B cell (primary cell): Measurements from ENCODE around the gene SARS2. TPM values are rescaled to one million over a fixed set of nuclear protein-coding genes. Genes with fewer than 3 reads are reported as not detected.

ENCODE experiments used
- ATAC-seq: fragments of 200-7000 bp; cut with Tn5 transposase; one replicate; pipeline ENCODE4 v1.10.0; 2021; ENCODE audit warnings: low read depth, mild to moderate bottlenecking, moderate number of reproducible peaks, moderate library complexity
- CTCF ChIA-PET: fragments of 350-600 bp; sonication (Branson Sonifier 250); formaldehyde crosslinking; loops from one replicate; lab custom pipeline; 2021; ENCODE audit warnings: antibody characterized with exemption, inconsistent platforms; lab: Charles Lee
- POLR2A ChIA-PET: fragments of 350-600 bp; sonication (Branson Sonifier 250); formaldehyde crosslinking; loops from one replicate; lab custom pipeline; 2021; ENCODE audit warnings: antibody characterized with exemption; lab: Charles Lee
- DNase-seq: peaks from one replicate; pipeline ENCODE4 v3.0.0; 2013
- H2AFZ ChIP-seq: 2 replicates; pipeline ENCODE4 v1.6.1; 2012; ENCODE audit warnings: mild to moderate bottlenecking, low read depth, low read length; ENCODE audit not compliant: insufficient read depth, poor library complexity, severe bottlenecking
- H3K27ac ChIP-seq, 2 donors: 1 replicate in 1 of 2; 2 replicates in 1 of 2; pipeline ENCODE4 v1.5.1; 2012 to 2013; ENCODE audit warnings: low read length in 2 of 2, mild to moderate bottlenecking in 2 of 2, moderate library complexity in 1 of 2
- H3K27me3 ChIP-seq, 4 experiments: fragments of 200-600 bp in 1 of 4; sonication (generic) in 1 of 4; replicated peaks in 1 of 4; 1 replicate in 2 of 4; 2 replicates in 2 of 4; pipeline versions ENCODE4 v1.6.1 to v1.7.0; 2013 to 2016; ENCODE audit warnings: low read length in 3 of 4, mild to moderate bottlenecking in 2 of 4, mixed read lengths in 1 of 4, moderate library complexity in 1 of 4; ENCODE audit not compliant: insufficient read depth in 4 of 4, control insufficient read depth in 3 of 4; ENCODE audit errors: control extremely low read depth in 1 of 4
- H3K36me3 ChIP-seq, 2 experiments: replicated peaks in 1 of 2; 1 replicate in 1 of 2; 2 replicates in 1 of 2; pipeline versions ENCODE4 v1.6.1 to v1.7.1; 2013; ENCODE audit warnings: low read length in 1 of 2; ENCODE audit not compliant: insufficient read depth in 2 of 2, control insufficient read depth in 1 of 2; ENCODE audit errors: control extremely low read depth in 1 of 2, extremely low read depth in 1 of 2
- H3K4me1 ChIP-seq, 2 donors: fragments of 200-600 bp in 1 of 2; sonication (generic) in 1 of 2; 1 replicate in 1 of 2; 2 replicates in 1 of 2; pipeline versions ENCODE4 v1.5.1 to v1.6.1; 2013 to 2017; ENCODE audit warnings: low read length in 2 of 2; ENCODE audit not compliant: control insufficient read depth in 2 of 2, insufficient read depth in 2 of 2
- H3K4me2 ChIP-seq: replicated peaks from 2 replicates; pipeline ENCODE3; 2012; ENCODE audit warnings: mild to moderate bottlenecking, low read depth, low read length; ENCODE audit not compliant: poor library complexity, severe bottlenecking
- H3K4me3 ChIP-seq, 5 experiments: fragments of 200-600 bp in 1 of 5; sonication (generic) in 1 of 5; 1 replicate in 3 of 5; 2 replicates in 2 of 5; pipeline versions ENCODE4 v1.5.1 to v1.7.0; 2011 to 2016; ENCODE audit warnings: low read length in 4 of 5, mild to moderate bottlenecking in 4 of 5, low read depth in 2 of 5, control low read depth in 1 of 5, moderate library complexity in 1 of 5; ENCODE audit not compliant: insufficient read depth in 1 of 5; ENCODE audit errors: control extremely low read depth in 1 of 5, extremely low read depth in 1 of 5
- H3K79me2 ChIP-seq: fragments of 200-600 bp; sonication (generic); one replicate; pipeline ENCODE4 v1.6.0; 2016; ENCODE audit warnings: low read length; ENCODE audit not compliant: control insufficient read depth, insufficient read depth
- H3K9ac ChIP-seq: fragments of 200-600 bp; sonication (generic); 2 replicates; pipeline ENCODE4 v1.6.1; 2017; ENCODE audit warnings: mild to moderate bottlenecking, low read length, moderate library complexity
- H3K9me3 ChIP-seq, 3 donors: one replicate each; pipeline versions ENCODE4 v1.6.1 to v1.7.1; 2013; ENCODE audit warnings: low read length in 2 of 3; ENCODE audit not compliant: control insufficient read depth in 2 of 3, insufficient read depth in 1 of 3; ENCODE audit errors: control extremely low read depth in 1 of 3
- H4K20me1 ChIP-seq: 2 replicates; pipeline ENCODE4 v1.6.0; 2012; ENCODE audit warnings: mild to moderate bottlenecking, low read length; ENCODE audit not compliant: insufficient read depth, control insufficient read depth, poor library complexity, severe bottlenecking
- H3K27ac Mint-ChIP-seq: one replicate; pipeline ENCODE4 v1.8.0; 2021; ENCODE audit warnings: mixed read lengths
- H3K27me3 Mint-ChIP-seq: one replicate; pipeline ENCODE4 v1.8.0; 2021; ENCODE audit warnings: mixed read lengths
- H3K4me1 Mint-ChIP-seq: one replicate; pipeline ENCODE4 v1.8.0; 2021; ENCODE audit warnings: mixed read lengths
- H3K4me3 Mint-ChIP-seq: one replicate; pipeline ENCODE4 v1.8.0; 2021; ENCODE audit warnings: mixed read lengths
- H3K9me3 Mint-ChIP-seq: one replicate; pipeline ENCODE4 v1.8.0; 2022; ENCODE audit warnings: mixed read lengths; ENCODE audit not compliant: insufficient read depth
- CTCF ChIP-seq: fragments of 200-600 bp; IDR thresholded peaks from one replicate; pipeline ENCODE4 v1.8.0; 2022; ENCODE audit warnings: antibody characterized with exemption, mild to moderate bottlenecking
- EZH2 ChIP-seq: IDR thresholded peaks from 2 replicates; pipeline ENCODE4 v1.6.1; 2012; ENCODE audit warnings: borderline replicate concordance, low read depth, mild to moderate bottlenecking, moderate library complexity, low read length; ENCODE audit not compliant: insufficient read depth, poor library complexity, severe bottlenecking
- WGBS: methylation state at CpG from one replicate; pipeline ENCODE4 v1.1.5; 2013; ENCODE audit warnings: missing lambda C conversion rate; ENCODE audit not compliant: insufficient coverage; 5-methylcytosine and 5-hydroxymethylcytosine counted together
- intact Hi-C: fragments of 100-400 bp; cut with micrococcal nuclease; formaldehyde crosslinking; loops from one replicate; pipeline ENCODE4 v1.10.0; 2022
- polyA plus RNA-seq: library from polyadenylated mRNA; depleted of rRNA; stranded (reverse); fragments of >200 nt; gene quantifications from 2 replicates; pipeline ENCODE4 v1.2.3, GENCODE V29; 2012
- total RNA-seq, 2 donors: library from RNA; stranded (reverse); fragments of 120-200 nt in 1 of 2; gene quantifications; 1 replicate in 1 of 2; 2 replicates in 1 of 2; pipeline versions ENCODE4 v1.2.3 to v1.2.4, GENCODE V29; 2013 to 2022

SARS2 gene
- total and polyA plus RNA-seq, 2 donors (not counting 1 experiment from before 2014, with no cell fraction given) = 38.1 to 65.9 TPM

DNA sequence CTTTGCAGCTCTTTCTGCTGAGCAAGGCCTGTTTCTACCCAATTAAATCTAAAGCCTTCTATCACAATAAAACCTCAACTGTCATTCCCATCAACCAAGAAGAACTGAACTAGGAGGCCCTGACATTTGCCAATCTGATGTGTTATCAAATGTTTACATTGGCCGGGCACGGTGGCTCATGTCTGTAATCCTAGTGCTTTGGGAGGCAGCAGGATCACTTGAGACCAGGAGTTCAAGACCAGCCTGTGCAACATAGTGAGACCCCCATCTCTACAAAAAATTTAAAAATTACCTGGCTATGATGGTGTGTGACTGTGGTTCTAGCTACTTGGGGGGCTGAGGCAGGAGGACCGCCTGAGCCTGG, 47.7 kb upstream of the SARS2 start:
- no peaks in the 10 kb centered on the region for H3K79me2 ChIP-seq
- H3K4me3 Mint-ChIP-seq = no peak overlapping the region
- peaks cover 0 to 3% of the 10 kb centered on the region in 2 donors for H3K4me1 ChIP-seq
- WGBS = no CpG with 5 or more reads among the region's 3 CpGs
- H3K27me3 Mint-ChIP-seq = peaks cover 40% of the 10 kb centered on the region
- DNase-seq (no peak), ATAC-seq (no peak)
- no peak overlapping the region for H2AFZ ChIP-seq
- no peak overlapping the region for H3K27ac ChIP-seq
- H3K4me1 Mint-ChIP-seq = peaks cover 12% of the 10 kb centered on the region
- H3K4me3 ChIP-seq = no peak overlapping the region
- H3K27me3 ChIP-seq = peaks cover 0 to 19% (median 12%) of the 10 kb centered on the region in 4 experiments
- no peaks in the 10 kb centered on the region for H3K36me3 ChIP-seq
- H3K4me2 ChIP-seq = no peak overlapping the region
- no peaks in the 10 kb centered on the region for H4K20me1 ChIP-seq
- H3K9ac ChIP-seq = no peak overlapping the region
- CTCF ChIA-PET = no interaction called here
- TF ChIP-seq EZH2 (no peak), CTCF (no peak)
- no peak overlapping the region for H3K27ac Mint-ChIP-seq
- intact Hi-C loops = no loop called here
- peaks cover 0 to 26% (median 8%) of the 10 kb centered on the region in 3 donors for H3K9me3 ChIP-seq
- POLR2A ChIA-PET = no interaction called here
- peaks cover 5% of the 10 kb centered on the region for H3K9me3 Mint-ChIP-seq

DNA sequence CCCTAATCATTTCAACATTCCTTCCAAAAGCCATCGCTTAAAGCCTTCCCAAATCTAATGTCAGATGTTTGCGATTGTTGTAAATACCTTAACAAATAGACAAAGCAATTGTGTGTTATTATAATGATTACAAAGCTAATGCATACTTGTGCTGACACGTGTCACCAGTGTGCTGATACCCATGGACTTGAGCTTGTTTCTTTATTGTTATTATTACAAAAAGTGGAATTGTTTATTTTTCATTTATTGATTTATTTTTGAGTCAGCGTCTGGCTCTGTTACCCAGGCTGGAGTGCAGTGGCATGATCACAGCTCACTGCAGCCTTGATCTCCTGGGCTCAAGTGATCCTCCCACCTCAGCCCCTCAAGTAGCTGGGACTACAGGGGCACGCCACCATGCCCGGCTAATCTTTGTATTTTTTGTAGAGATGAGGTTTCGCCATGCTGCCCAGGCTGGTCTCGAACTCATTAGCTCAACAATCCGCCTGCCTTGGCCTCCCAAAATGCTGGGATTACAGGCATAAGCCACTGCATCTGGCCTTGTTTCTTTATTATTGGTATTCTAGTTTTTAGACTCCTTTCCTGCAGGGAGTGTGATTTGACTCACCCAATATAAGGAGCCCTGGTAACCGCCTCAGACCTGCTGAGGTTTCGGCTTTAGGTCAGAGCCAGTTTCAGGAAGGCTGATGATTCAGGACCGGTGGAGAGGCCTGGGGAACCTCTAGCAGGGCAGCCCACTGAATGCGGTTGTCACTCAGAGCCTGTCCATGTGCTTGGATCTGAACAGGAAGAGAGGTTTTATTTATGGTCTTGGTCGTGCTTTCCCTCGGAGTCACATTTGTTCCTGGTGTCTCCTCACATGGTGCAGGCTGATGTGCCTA, 47.1 kb upstream of the SARS2 start:
- no peak overlapping the region for H3K9ac ChIP-seq
- TF ChIP-seq CTCF = no peak
- TF ChIP-seq EZH2 = no peak
- WGBS = 23% methylated on average over 7 of the region's 15 CpGs
- intact Hi-C loops = no loop called here
- no peak overlapping the region for H3K4me2 ChIP-seq
- H4K20me1 ChIP-seq = no peaks in the 10 kb centered on the region
- Mint-ChIP-seq H3K27ac (no peak overlapping the region), H3K9me3 (peaks cover 5% of the 10 kb centered on the region), H3K27me3 (peaks cover 40% of the 10 kb centered on the region), H3K4me1 (peaks cover 12% of the 10 kb centered on the region), H3K4me3 (no peak overlapping the region)
- DNase-seq (no peak), ATAC-seq (no peak)
- H3K9me3 ChIP-seq = peaks cover 0 to 26% (median 8%) of the 10 kb centered on the region in 3 donors
- H3K4me1 ChIP-seq = peaks cover 0 to 3% of the 10 kb centered on the region in 2 donors
- H3K4me3 ChIP-seq = no peak overlapping the region
- ChIA-PET POLR2A (no interaction called here), CTCF (no interaction called here)
- H3K27me3 ChIP-seq = peaks cover 0 to 19% (median 12%) of the 10 kb centered on the region in 4 experiments
- H3K27ac ChIP-seq = no peak overlapping the region
- no peaks in the 10 kb centered on the region for H3K79me2 ChIP-seq
- H2AFZ ChIP-seq = no peak overlapping the region
- no peaks in the 10 kb centered on the region for H3K36me3 ChIP-seq
